Eye (tissue), 1 donor: ENCODE data around the gene RAP2B.
"Not testable (repeated sequence)": the region's sequence is repeated elsewhere in the genome, so short reads cannot be mapped to it uniquely, and the experiment has no call there.

ENCODE experiments used
- DNase-seq: peaks from one replicate; pipeline ENCODE4 v3.0.0-alpha.2; 2015

RAP2B gene

DNA sequence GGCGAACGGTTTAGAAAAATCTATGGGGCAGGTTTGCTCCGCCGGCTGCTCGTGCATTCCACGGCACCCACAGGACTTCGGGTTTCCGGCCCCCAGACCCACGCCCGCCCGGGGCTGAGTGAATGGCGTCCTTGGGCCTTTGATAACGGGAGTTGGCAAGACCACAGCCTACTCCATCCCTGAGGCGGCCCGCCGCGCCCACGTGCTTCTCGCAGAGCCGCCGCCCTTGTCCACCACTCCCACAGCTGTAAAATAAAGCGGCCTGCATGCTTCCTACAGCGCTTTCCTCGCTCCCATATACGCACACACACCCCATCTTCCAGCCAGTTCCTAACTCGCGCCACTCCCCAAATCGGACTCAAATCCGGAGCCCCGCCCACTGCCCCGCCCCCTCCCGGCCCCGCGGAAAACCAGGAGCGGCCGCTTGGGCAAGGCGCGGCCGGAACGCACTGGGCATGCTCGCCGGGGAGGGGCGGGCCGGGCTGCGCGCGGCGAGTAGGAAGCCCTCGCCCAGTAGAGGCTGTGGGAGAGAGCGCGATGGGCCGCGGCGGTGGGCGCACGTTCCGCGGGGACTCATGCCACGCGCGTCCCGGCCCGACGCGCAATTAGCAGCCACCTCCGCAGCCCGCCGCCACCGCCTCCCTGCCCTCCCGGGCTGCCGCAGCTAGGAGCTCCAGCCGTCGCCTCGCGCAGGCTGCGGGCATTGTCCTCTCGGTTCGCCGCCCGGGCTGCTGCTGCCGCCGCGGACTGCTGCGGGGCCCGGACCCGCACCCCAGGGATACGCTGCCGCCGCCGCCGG lies at the start of gene RAP2B:
RAP2B (plus strand) TSS at position 513 of the 799 bp plus-strand sequence. CDS start 468 bp downstream, outside the sequence.
- peak; percentile 98 for DNase-seq

DNA sequence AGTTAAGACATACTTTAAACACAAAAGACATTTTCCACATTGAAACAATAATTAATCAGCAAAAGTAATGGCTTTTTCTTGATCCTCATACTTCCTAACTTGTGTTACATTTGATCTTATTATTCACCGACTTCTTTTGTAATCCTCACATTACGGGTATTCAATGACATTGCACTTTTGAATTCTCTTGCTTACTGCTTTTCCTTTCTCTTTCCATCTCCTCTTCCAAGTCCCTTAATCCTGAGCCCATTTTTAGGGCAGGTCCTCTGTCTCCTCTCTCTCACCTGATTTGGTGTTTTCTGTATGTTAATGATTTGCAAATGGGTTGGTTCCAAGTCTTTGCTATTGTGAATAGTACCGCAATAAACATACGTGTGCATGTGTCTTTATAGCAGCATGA lies 48.5 kb upstream of the RAP2B start:
- no peak for DNase-seq

DNA sequence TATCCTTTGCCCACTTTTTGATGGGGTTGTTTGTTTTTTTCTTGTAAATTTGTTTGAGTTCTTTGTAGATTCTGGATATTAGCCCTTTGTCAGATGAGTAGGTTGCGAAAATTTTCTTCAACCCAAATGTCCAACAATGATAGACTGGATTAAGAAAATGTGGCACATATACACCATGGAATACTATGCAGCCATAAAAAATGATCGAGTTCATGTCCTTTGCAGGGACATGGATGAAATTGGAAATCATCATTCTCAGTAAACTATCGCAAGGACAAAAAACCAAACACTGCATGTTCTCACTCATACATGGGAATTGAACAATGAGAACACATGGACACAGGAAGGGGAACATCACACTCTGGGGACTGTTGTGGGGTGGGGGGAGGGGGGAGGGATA lies 47.8 kb upstream of the RAP2B start:
- DNase-seq = not testable (repeated sequence)

DNA sequence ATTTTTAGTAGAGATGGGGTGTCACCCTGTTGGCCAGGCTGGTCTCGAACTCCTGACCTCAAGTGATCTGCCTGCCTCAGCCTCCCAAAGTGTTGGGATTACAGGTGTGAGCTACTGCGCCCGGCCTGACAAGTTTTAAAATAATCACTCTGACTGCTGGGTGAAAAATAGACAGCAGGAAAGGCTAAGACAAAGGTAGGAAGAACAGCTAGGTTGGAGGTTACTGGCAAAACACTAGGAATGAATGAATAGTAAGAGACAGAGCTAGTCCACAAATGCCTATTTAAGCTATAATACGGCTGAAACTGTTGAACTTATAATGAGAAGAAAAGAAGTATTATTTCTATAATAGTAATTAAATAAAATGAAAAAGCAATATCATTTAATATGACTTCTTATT lies 46.7 kb upstream of the RAP2B start:
- no peak for DNase-seq

DNA sequence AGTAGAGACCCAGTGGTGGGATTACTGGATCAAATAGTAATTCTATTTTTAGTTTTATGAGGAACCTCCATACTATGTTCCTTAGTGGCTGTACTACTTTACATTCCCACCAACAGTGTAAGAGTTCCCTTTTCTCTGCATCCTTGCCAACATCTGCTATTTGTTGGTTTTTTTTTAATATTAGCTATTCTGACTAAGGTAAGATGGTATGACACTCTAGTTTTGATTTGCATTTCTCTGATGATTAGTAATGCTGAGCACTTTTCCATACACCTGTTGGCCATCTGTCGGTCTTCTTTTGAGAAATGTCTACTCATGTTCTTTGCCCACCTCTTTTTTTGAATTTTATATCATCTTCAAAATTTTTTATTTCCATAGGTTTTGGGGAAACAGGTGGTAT lies 34.2 kb upstream of the RAP2B start:
- DNase-seq = no peak

DNA sequence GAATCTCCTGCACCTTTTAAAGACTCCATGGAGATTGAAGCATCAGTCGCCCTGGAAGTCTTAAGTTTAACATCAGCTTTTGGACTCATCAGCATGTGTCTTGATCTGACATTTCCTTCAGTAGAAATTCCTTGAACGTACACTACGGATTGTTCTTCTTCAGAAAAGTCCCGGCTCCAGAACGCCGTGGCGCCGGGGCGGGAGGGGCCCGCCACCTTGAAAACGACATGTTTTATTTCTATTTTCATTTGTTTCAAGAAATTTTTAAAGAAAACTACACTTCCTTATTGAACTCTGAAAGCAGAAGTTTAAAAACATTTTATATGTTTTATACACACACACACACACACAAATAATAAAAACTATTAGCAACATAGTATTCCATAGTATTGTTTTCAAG lies 32.6 kb upstream of the RAP2B start:
- no peak for DNase-seq

DNA sequence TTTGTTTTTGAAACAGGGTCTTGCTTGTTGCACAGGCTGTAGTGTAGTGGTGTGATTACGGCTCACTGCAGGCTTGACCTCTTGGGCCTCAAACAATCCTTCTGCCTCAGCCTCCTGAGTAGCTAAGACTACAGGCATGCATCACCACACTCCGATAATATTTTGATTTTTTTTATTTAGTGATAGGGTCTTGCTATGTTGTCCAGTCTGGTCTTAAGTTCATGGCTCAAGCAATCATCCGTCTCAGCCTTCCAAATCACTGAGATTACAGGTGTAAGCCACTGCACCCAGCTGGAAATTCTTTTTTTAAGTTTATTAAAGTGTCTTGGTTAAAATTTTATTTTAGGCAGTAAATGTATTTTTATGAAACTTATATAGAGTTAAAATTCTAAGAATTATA lies 32.2 kb upstream of the RAP2B start:
- DNase-seq = no peak

DNA sequence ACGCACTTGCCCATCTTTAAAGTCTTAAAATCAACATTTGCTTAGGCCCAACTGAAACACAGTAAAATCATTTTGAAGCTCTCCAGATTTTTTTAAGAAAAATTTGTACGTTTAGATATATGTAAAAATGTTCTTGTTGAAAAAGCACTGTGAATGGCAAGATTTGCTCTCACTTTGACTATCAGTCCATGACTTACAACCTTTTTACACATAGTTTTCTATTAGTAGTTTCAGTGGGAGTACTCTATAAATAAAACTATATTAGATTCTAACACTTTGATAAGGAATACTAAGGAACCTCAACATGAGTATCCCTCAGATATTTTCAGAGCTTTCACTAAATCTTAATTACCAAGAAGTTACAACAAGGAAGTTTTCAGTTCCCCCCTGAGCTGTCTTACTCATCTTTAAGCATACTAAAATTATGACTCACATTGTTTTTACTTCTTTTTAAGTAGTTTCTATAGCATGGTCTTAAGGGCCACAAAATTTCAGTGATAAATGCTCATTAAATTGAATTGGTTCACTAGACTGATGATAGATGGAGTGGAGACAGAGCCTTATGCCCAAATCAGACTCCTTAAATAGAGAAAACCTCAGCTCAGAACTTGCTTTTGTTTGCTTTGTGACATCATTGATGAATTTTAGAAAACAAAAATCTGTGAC lies 31.6 kb upstream of the RAP2B start:
- no peak for DNase-seq

DNA sequence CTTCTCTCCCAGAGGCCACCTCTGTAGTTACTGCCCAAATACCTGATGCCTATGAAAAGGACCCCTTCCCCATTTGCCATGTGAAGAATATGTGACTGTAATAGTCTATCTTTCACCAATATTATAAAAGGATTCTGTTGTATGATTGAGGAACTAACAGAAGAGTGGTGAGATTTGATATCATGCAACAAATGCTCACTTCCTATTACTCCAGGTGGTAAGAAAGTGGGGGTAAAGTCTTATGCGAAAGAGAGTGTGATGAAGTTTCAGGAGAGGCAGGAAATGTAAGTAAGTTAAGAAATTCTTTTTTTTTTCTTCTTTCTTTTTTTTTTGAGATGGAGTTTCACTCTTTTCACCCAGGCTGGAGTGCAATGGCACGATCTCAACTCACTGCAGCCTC lies 24.4 kb upstream of the RAP2B start:
- DNase-seq = no peak

DNA sequence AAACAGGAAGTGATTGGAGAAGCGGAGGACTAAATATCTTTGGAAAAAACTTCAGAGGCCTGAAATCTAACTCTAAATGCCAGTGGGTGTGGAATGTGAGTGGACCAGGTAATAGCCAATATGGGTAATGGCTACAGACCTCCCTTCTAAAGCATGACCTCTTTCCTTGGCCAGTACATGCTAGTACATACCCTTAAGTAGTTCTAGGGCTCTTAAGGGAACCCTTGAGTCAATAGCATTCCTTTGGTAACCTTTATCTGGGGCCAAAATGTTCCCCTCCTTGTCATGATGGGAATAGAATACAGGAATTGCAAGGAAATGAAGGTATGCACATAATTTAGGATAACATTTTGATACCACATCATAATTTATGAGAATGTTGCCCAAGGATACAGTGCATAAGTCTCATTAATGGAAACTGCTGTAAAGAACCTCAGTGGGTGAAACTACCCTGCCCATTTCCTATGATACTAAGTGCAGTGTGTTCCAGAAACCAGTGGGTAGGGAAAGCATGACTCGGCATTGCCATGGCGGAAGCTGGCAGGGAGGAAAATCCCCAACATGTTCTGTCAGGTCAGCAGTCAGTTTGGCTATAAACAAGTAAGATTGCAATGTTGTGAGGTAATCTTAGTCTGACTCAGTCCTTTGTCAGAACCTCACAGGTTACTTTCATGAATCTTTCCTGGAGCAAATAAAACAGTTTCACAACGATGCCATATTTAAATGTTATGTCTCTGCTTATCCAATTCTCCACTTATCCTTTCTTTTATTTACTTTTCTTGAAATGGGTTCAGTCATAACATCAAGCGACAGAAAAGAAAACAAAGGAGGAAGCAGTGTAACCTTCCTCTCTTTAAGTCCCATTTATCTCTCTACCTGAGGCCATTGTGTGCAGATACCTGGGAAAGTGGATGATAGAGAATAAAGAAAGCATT lies 23.5 kb upstream of the RAP2B start:
- DNase-seq = peak; percentile 30

DNA sequence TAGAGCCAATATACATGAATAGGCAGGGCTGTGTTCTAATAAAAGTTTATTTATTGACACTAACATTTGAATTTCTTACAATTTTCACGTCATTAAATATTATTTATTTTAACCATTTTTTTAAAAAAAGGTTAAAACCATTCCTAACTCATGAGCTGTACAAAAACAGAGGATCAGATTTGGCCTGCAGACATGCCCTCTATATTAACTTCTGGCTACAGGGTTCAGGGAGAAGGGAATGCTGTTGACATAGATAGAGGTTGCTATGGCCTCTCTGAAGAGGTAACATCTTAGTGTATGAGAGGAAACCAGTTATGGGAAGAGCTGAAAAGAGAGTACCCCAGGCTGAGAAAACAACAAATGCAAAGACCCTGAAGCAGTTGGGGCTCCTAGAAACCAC lies 19.1 kb upstream of the RAP2B start:
- no peak for DNase-seq

DNA sequence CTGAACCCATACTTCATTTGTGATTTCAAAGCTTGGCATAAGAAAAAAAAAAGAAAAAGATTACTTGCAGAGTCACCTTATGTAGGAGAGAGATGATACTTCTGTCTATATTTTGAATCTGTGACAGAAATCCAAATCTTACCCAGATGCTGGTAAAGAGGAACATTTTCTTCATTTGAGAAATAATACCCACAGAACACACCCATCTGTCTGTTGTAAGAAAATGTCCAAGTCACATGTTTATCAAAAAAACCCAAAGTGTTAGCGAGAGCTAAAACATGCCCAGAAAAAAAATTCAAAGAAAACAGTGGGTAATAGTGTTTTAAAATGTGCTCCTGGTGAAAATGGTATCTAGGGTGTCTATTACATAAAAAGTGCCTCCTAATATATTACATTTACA lies 18.0 kb upstream of the RAP2B start:
- DNase-seq = no peak

DNA sequence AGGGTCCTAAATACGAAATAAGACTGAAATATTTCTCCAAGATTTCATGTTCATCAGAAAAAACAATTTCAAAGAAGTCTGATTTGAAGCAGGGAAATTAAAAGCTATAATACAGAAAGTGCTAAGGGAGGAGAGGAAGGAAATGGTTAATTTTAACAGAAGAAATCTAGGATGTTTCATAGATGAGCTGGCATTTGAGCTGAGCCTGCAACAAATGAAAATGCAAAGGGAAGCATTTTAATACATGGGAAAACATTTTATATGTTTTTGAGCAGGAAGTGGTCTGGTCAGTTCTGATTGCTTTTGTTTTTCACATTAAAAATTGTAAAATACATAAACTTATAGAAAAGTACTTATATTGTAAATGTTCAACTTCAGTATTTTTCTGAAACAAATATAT lies 17.2 kb upstream of the RAP2B start:
- no peak for DNase-seq

DNA sequence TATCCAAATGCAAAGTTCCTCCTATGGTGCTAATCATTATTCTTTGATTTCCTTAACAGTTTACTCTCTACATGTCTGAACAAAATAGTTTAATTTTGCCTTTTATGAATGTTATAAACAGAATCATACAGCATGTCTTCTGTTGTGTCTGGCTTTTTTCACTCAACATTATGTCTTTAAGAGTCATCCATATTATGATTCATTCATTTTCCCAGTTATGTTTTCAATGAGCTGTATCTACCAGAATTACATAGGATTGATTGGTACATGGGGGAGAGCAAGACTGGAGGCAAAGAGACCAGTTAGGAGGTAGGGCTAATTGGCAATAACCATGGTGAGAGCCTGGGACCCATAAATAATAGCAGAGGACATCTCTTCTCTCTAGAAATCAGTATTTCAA lies 16.6 kb upstream of the RAP2B start:
- no peak for DNase-seq

DNA sequence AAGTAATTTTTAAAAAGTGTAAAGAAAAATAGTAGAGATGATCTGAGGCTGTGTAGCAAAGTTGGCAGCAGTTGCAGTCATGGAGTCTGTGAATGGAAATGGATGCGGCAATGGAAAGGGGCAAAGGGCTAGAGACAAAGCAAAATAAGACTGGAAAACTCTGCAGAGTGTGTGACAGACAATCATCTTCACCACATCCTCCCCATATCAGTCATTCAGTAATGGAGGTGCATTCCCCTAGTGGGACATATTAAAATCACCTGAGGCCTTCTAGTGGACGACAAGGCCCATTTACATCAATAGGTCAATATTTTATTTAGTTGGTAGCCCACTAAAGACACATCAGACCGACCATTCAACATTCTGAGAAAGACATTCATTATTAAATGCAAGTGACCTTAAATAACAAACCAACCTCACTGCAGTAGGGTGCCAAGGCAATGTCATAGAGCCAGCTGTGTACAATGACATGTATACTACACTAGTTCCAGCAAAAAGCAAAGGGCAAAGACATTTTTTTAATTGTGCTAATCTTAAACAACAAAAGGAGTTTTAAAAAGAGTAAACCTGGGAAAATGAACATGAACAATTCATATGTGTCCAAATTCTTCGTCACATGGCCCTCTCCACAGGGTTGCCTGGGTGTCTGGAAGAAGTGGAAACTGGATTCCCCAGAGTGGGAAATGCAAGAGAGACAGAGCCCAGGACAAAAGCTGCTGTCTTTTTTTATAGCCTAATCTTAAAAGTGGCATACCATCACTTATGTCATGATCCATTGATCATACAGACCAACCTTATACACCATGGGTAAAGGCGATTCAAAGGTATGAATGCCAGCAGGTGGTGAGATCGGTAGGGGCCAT lies 15.6 kb upstream of the RAP2B start:
- no peak for DNase-seq

DNA sequence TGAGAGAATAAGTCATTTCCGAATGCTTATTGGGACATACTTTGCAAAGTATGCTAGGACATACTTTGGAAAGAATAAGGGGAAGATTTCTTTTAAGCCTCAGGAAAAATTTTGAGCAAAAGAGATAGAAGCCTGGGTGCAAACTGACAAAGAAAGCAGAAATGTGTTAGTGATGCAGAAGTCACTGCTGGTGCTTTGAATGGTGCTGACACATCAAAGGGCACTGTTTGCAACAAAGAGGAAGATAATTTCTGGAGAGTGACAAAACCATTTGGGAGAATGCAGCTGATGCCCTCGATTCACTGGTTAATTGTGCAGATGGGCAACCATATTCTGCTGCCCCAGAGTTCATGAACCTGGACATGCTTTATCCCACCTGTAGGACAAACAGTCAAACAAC lies 11.0 kb upstream of the RAP2B start:
- no peak for DNase-seq

DNA sequence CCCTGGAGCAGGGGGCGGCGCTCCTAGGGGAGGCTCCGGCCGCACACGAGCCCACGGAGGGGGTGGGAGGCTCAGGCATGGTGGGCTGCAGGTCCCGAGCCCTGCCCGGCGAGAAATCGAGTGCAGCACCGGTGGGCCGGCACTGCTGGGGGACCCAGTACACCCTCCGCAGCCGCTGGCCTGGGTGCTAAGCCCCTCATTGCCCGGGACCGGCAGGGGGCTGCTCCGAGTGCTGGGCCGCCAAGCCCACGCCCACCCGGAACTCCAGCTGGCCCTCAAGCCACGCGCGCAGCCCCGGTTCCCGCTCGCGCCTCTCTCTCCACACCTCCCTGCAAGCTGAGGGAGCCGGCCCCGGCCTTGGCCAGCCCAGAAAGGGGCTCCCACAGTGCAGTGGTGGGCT lies 6.2 kb upstream of the RAP2B start:
- not testable (repeated sequence) for DNase-seq

DNA sequence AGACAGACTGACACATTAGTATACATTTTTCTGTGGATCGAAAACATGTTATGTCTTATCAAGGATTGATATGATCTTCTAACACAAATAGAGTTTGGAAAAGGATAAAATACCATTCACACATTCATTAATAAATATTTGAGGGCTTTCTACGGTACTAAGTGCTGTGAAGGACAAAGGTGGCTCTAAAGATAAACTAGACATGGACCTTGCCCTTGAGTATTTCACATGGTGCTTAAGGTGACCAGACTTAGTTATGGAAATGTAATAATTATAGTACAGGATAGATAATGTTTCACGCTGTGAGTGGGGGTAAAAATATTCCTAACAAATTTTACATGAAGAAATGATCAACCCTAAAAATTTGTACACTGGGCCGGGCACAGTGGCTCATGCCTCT lies 3.8 kb upstream of the RAP2B start:
- no peak for DNase-seq

DNA sequence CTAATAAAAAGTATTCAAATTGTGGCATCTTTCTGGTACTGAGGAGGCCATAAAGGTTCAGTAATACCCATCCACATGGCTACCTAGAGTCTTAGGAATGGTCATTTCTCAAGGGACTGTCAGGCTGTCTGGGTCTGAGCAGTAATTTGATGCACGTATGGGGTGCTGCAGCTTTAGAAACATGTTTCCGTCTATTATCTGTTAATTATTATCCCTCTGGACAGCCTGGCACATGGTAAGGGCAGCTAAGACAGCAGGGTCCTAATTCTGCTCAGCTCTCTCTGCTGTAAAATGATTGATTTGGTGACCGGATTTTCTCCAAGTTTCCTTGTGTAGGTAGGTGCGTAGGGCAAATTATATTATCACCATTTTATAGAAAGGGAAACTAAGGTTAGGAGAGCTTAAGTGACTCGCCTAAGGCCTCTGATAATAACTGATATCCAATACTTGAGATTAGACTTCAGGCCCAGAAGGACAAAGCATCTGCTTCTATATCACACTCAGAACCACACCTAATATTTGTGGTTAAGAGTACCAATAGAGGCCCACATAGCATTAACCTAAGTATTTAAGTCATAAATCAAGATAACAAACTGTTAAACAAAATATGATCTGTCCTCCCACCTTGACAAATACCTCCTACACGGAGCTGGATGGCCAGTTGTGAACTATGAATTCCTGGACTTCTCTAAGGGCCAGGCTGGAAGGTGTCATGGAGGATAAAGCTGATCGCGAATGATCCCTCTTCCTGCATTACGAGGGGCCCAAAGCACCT lies 2.9 kb upstream of the RAP2B start:
- no peak for DNase-seq

DNA sequence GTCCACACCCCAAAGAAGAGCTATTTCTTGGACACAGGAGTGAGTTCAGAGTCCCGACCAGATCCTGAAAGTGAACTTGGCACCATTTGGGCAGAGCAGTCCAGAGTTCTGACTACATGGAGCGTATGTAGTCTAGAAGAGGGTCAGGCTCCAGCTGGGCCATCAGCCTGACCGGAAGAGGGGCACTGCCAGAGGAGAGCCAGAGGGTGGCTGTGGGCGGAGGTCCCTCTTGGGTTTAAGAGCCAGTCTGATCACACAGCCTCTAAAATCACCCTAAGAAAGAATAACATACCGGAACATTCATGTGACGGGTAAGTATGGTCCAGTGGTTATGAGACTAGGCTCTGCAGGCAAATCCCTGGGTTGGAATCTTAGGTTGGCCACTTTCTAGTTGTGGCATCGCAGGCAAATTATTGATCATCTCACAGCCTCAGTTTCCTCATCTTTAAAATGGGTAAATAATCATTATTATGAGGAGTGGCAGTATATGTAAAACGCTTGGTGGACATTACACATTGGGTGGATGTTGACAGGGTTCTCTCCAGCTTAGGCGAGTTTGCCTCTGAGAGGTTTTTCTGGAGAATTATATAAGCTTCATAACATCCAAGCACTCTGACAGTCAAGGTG lies 2.1 kb upstream of the RAP2B start:
- DNase-seq = no peak

DNA sequence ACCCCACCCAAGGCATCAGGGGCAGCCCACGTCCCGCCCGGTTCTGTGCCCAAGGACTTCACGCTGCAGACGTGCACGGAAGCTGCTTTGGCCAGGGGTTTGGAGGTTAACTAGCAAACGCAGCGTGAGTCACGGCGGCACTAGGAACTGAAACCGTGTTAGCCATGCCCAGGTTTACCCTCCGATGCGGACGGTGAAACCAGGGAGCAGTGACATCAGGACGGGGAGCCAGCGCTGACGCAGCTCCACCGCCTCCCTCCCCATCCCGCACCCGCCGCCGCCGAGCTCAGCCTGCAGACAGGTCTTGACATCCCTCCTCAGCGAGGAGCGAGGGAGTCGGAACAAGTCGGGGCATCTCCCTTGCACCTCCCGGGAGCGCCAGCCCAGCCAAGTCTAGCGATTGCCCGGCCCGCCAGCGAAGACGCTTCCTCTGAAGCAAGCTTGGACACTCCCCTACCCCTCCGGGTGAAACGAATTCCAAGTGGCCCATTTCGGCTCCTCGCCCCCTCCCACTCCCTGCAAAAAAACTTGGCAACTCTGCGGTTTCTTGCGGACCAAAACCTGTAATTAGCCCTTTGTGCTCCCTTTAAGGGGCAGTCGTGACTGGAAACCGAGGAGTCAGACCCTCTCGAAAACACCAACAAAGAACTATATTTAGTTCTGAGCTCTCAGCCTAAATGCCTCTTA lies 1.4 kb upstream of the RAP2B start:
- DNase-seq = peak; percentile 95
